T-helper 2 cell (primary cell): Measurements from ENCODE around the gene FLVCR2.

Experiments used
- DNase-seq, 5 experiments: peaks; one replicate each; pipeline versions ENCODE4 v3.0.0 to v3.0.0-alpha.2; 2012 to 2022
- total RNA-seq, 2 donors: gene quantifications; one replicate each; lab custom pipeline; 2026; lab: John Stamatoyannopoulos, UW

FLVCR2 gene, protein sequence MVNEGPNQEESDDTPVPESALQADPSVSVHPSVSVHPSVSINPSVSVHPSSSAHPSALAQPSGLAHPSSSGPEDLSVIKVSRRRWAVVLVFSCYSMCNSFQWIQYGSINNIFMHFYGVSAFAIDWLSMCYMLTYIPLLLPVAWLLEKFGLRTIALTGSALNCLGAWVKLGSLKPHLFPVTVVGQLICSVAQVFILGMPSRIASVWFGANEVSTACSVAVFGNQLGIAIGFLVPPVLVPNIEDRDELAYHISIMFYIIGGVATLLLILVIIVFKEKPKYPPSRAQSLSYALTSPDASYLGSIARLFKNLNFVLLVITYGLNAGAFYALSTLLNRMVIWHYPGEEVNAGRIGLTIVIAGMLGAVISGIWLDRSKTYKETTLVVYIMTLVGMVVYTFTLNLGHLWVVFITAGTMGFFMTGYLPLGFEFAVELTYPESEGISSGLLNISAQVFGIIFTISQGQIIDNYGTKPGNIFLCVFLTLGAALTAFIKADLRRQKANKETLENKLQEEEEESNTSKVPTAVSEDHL
- 2.5 to 3.9 reads per million in 2 donors for total RNA-seq

DNA sequence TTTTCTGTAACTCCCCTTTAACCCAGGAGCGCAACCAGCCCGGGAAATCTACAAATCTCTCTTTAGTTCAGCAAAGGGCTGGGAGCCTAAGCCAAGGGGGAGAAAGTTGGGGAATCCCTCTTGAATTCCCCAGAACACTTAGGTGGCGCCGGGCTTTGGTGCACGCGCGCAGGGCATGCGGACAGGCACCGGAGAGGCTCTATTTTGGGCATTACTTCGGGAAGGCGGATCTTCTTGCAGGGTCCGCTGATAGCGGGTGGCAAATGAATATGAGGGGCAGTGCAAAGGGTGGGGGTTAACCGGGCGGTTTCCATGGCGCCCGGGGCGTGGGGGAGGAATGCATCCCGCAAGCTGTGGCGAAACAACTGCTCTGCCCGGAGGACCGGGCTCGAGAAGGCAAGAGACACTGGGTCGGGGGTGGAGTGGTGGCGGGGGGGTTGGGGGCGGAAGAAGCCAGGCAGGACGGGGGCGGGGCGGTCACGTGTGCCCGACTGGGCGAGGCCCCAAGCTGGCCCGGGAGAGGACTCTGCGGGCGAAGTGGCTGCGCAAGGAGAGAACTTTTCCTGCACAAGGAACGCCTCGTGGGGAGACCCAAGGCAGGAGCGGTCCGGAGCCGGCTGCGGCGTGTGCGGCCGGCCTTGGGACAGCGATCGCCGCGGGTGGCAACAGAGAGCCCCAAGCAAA, at the start of gene FLVCR2:
Gene FLVCR2 (plus strand): TSS at position 519 of the 684 bp plus-strand sequence. CDS start 353 bp downstream, outside the sequence.
- DNase-seq = peak; percentile 30 to 64 (median 44)

DNA sequence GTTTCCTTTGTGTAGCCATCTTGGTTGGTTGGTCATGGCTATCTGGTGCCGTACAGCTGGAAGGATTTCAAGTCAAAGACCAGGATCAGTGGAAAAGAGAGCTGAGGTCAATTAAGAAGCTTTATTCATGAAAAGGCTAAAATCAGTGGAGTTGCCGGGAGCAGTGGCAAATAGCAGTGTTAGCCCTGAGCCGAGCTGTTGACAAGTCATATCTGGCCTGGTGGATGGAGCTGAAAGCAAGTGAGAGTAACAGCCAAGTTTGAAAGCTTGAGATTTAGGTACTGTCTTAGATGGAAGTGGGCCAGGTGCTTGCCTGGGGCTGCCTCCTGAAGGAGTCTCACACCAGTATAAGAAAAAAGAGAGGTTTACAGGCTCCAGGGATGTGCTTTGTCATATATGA, 47.2 kb upstream of the FLVCR2 start:
- no peak for DNase-seq

GRCh38 chr14:75531660-75532317, 46.6 kb upstream of the FLVCR2 start:
- DNase-seq = no peak

DNA sequence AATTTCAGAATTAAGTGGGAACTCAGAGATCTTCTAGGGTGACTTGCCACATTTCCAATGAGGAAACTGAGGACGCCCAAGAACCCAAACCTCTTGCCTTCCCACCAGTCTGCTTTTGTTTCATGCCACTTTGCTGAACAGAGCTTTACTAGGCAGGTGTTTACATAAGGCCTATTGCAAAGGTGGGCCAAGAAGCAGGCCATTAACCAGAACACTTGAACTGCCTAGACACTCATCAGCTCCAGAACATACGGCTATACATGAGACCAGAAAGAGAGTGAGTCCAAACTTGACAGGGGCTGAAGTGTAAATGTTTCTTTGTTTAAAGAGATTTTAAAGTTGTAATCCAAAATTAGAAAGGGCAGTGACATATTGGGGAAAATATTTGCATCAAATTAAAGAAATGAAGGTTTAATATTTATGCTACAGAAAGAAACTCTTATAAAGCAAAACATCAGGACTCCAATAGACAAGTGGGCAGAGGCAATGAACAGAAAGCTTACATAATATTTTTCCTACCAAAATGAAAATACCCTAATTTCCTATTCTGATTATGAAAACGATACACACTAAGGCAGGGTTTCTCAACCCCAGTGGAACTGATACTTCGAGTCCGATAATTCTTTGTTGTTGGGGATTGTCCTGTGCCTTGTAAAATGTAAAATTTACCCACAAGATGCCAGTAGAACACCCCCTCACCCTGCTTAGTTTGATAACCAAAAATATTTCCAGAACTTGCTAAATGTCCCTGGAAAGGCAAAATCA, 44.4 kb upstream of the FLVCR2 start:
- DNase-seq = no peak

DNA sequence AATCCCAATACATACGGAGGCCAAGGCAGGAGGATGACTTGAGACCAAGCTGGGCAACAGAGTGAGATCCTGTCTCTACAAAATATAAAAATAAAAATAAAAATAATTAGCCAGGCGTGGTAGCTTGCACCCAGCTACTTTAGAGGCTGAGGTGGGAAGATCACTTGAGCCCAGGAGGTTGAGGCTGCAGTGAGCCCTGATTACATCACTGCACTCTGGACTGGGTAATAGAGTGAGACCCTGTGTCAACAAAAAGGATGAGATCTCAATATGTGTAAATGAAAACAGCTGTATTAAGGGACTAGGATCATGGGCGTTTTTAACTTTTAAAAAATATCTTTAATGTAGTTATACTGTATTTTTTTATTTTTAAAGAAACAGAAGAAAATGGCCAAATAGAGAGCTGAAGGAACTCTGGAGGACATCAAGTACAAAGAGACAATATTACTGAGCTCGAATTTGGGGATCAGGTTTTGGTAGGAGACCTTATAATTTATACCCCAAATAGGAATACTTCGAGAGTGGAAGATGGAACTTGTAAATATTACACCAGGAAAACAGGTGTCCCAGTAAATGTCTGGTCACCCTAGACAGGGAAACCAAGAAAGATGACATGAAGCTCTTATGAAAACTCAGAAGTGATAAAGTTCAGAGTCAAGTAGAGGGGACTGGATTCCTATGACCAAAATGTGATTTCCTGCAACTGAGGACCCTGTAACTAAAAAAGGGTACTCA, 43.1 kb upstream of the FLVCR2 start:
- DNase-seq = no peak

- no peak for DNase-seq
Measured at GRCh38 chr14:75537071-75537470, 41.3 kb upstream of the FLVCR2 start.

GRCh38 chr14:75539162-75539560, 39.3 kb upstream of the FLVCR2 start:
- DNase-seq = no peak

- DNase-seq = peak in 4 of 5 experiments; percentile 27 to 69 (median 43)
Measured at GRCh38 chr14:75539561-75540478, 38.6 kb upstream of the FLVCR2 start.

DNA sequence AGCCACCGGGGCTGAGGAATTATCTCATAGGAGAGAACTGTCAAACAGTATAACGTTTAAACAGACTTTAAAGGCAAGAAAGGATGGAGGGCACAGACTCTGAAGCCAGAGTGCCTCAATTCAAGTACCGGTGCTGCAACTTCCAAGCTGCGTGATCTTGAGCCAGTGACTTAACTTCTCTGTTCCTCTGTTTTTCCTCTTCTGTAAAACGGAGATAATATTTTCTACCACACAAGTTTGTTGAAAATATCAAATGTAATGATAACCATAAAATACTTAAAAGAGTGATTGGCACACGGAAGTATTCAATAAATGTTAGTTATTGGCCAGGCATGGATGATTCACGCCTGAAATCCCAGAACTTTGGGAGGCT, 38.0 kb upstream of the FLVCR2 start:
- DNase-seq = no peak

- peak; percentile 35 to 88 (median 65) for DNase-seq
Measured at GRCh38 chr14:75542588-75543091, 35.8 kb upstream of the FLVCR2 start.

DNA sequence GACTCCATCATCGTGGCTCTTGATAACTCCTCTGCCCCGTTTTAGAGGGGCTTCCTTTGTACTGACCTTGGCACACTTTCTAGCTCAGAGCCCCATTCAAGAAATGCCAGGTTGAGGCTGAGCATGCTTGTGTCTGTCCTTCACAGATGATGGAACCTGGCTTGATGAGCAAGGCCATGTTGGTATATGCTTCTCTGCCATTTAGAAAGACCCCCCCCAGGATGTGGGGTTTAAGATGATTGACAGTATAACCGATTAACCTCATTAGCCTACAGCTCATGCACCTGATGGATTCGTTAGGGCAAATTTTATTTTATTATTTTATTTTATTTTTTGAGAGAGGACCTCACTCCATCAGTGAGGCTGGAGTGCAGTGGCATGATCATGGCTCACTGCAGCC, 35.2 kb upstream of the FLVCR2 start:
- peak in 2 of 5 experiments; percentile 26 to 68 for DNase-seq

DNA sequence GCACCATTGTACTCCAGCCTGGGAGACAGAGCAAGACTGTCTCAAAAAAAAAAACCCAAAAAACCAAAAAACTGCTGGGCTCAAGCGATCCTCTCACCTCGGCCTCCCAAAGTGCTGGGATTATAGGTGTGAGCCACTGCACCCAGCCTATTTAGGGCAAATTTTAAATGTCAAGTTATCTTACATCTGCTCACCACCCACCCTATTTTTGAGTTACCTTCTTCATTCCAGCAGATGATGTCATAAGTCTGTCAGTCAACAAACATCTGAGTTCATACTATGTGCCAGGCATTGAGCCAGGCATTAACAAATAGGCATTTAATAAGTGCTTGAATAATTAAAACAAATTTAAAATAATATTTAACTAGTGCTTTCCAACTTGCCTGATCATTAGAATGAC, 34.6 kb upstream of the FLVCR2 start:
- DNase-seq = no peak

DNA sequence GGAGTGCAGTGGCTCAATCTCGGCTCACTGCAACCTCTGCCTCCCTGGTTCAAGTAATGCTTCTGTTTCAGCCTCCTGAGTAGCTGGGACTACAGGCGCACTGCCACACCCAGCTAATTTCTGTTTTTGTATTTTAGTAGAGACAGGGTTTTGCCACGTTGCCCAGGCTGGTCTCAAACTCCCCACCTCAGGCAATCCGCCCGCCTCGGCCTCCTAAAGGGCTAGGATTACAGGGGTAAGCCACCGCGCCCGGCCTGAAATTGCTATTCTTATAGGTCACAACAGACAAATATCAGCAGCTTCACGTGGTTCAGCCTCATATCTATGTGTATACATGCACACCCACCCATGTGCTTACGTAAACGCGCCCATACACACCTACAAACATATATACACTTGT, 32.5 kb upstream of the FLVCR2 start:
- no peak for DNase-seq

- DNase-seq = no peak
Measured at GRCh38 chr14:75547552-75548250, 30.7 kb upstream of the FLVCR2 start.

GRCh38 chr14:75548544-75548943, 29.9 kb upstream of the FLVCR2 start:
- DNase-seq = no peak

GRCh38 chr14:75549169-75549568, 29.3 kb upstream of the FLVCR2 start:
- DNase-seq = peak in 1 of 5 experiments; percentile 69

DNA sequence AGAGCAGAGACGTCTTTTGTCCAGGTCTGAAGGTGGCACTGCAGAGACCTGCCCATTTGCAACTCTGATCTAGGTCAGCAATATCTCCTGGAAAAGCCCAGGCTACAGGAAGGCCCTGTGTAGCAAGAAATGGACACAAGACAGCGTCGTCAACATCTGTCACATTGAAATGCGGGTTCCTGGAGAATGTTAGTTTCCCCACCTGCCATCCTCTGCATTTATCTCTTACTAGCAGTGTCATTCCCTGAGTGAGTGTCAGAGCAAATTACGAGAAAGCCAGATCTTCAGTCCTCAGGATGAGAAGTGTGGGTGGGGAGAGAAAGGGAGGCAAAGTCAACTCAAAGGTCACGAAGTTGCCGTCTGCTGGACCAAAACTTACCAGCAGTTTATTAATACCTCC, 27.4 kb upstream of the FLVCR2 start:
- DNase-seq = no peak

GRCh38 chr14:75553157-75553556, 25.3 kb upstream of the FLVCR2 start:
- no peak for DNase-seq

DNA sequence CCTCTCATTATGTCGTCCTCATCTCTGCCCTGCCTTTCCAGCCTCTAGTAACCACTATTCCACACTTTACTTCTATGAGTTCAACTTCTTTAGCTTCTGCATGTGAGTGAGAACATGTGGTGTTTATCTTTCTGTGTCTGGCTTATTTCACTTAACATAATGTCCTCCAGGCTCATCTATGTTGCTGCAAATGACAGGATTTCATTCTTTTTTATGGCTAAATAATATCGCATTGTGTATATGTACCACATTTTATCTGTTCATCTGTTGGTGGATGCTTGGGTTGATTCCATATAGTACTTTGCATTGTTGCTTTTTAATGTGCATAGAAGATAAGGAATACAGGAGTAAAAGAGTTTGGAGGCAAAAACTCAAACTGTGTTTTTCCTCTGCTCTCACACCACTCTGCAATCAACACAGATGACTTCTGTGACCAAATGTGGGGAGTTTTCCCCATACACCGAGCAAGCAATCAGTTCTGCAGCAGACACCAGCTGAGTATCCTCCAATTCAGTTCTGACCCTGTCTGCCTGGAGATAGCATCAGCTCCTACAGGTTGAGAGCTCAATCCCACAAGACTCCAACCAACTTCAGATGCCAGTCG, 24.6 kb upstream of the FLVCR2 start:
- DNase-seq = no peak
